ENCODE results near the gene NFKBIE. TPM values are rescaled to one million over a fixed set of nuclear protein-coding genes. Genes with fewer than 3 reads are reported as not detected.

NFKBIE gene
- total and polyA plus RNA-seq, 2 of the 13 experiments (the other 11 are each of a cell fraction or from before 2014, with no cell fraction given) = 6.7 to 14.5 TPM

DNA sequence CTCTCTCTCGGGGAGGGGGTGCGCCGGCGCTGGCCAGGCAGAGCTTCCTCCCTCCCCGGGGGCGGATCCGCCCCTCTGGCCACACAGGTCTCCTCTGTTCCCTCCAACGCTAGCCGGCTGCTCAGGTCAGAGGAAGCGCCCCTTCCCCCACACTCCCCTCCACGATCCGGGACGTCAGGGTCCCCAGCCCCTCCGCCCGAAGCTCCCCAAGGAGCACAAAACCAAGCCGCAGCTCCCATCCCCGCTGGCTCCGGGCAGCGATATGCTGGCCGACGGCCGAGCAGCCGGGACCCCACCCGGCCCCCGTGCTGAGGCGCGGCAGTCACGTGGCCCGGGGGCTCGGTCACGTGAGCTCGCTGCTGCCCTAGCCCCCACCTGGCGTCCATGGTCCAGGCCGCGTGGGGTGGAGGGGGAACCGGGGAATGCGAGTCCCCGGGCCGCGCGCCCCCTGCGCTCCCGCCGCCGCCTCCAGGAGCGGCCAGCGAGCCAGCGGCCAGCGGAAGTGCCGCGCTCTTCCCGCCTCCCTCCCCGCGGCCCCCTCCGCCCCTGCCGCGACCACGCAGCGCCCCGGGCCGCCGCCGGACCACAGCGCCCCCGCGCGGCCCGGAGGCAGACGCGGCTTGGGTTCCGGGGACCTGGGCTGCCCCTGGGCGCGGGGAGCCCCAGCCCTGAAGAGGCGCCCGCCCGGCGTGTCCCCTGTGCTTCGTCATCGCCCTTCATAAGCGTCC, 8.2 kb downstream of the NFKBIE start, which contains the start of gene SLC35B2 (continued):
- TF ChIP-seq, protein P1, sequence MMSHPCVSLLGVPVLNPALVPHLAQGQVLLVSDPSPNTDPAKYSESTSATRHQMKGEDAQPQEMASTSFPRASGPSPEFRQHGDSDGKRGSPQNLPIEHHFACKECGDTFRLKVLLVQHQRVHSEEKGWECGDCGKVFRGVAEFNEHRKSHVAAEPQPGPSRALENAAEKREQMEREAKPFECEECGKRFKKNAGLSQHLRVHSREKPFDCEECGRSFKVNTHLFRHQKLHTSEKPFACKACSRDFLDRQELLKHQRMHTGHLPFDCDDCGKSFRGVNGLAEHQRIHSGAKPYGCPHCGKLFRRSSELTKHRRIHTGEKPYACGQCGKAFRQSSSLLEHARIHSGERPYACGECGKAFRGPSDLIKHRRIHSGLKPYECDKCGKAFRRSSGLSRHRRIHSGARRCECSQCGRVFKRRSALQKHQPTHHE (CRISPR knock-in tag; IDR thresholded peaks at IDR 0.05; ENCODE audit: borderline replicate concordance) = peak; percentile 21; the same call in 1 of the 2 replicates
- 0 out of 2 replicates have a peak, but pooled peaks have one; percentile 33 for TF ChIP-seq SMYD3 (CRISPR knock-in tag; IDR thresholded peaks at IDR 0.05)
- TF ChIP-seq ZNF75D (CRISPR knock-in tag; IDR thresholded peaks at IDR 0.05; ENCODE audit: borderline replicate concordance) = peak; percentile 95; the same call in 1 of the 2 replicates
- no peak for TF ChIP-seq CBX2 (IDR thresholded peaks at IDR 0.05; ENCODE audit: low read depth, low read length)
- peak; percentile 62; the same call in 1 of the 2 replicates for TF ChIP-seq CBX2 (CRISPR knock-in tag; IDR thresholded peaks at IDR 0.05; ENCODE audit: low read depth)
- peak; percentile 94 for TF ChIP-seq TMF1 (CRISPR knock-in tag; IDR thresholded peaks at IDR 0.05; ENCODE audit: low read depth)
- TF ChIP-seq U2AF1 (optimal IDR thresholded peaks at IDR 0.05; ENCODE audit: low read depth, low read length) = no peak
- peak; percentile 28; the same call in 1 of the 2 replicates for TF ChIP-seq ZNF747 (CRISPR knock-in tag; IDR thresholded peaks at IDR 0.05; ENCODE audit: borderline replicate concordance)
- TF ChIP-seq, protein P2, sequence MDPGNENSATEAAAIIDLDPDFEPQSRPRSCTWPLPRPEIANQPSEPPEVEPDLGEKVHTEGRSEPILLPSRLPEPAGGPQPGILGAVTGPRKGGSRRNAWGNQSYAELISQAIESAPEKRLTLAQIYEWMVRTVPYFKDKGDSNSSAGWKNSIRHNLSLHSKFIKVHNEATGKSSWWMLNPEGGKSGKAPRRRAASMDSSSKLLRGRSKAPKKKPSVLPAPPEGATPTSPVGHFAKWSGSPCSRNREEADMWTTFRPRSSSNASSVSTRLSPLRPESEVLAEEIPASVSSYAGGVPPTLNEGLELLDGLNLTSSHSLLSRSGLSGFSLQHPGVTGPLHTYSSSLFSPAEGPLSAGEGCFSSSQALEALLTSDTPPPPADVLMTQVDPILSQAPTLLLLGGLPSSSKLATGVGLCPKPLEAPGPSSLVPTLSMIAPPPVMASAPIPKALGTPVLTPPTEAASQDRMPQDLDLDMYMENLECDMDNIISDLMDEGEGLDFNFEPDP (CRISPR knock-in tag; conservative IDR thresholded peaks at IDR 0.05) = 0 out of 2 replicates have a peak, but pooled peaks have one; percentile 86
- peak; percentile 92; the same call in 1 of the 2 replicates for TF ChIP-seq ZFP41 (CRISPR knock-in tag; IDR thresholded peaks at IDR 0.05; ENCODE audit: borderline replicate concordance)
- no peak for TF ChIP-seq GATA4 (IDR thresholded peaks at IDR 0.05; ENCODE audit: borderline replicate concordance, low read depth)
- TF ChIP-seq ZNF343 (CRISPR knock-in tag; IDR thresholded peaks at IDR 0.05) = peak; percentile 75; the same call in 1 of the 2 replicates
- TF ChIP-seq ZNF619 (CRISPR knock-in tag; IDR thresholded peaks at IDR 0.05) = peak; percentile 75; the same call in 1 of the 2 replicates
- TF ChIP-seq ZMYM2 (CRISPR knock-in tag; IDR thresholded peaks at IDR 0.05) = peak; percentile 17; the same call in 1 of the 2 replicates
- TF ChIP-seq THAP9 (CRISPR knock-in tag; IDR thresholded peaks at IDR 0.05; ENCODE audit: borderline replicate concordance) = peak; percentile 76
- no peak for TF ChIP-seq RARG (CRISPR knock-in tag; IDR thresholded peaks at IDR 0.05; ENCODE audit: low read depth)
- no peak for TF ChIP-seq SP140L (CRISPR knock-in tag; IDR thresholded peaks at IDR 0.05; ENCODE audit: borderline replicate concordance)
- TF ChIP-seq TFDP1 (CRISPR knock-in tag; IDR thresholded peaks at IDR 0.05; ENCODE audit: borderline replicate concordance) = peak; percentile 66
- TF ChIP-seq HOXD1 (CRISPR knock-in tag; IDR thresholded peaks at IDR 0.05) = peak; percentile 82; the same call in 1 of the 2 replicates
- peak; percentile 75 for TF ChIP-seq ZNF792 (CRISPR knock-in tag; IDR thresholded peaks at IDR 0.05)
- TF ChIP-seq MED1 (CRISPR knock-in tag; IDR thresholded peaks at IDR 0.05) = peak; percentile 54; the same call in 1 of the 2 replicates

Data from HepG2 (cell line).